Measurements from ENCODE around the gene ZDHHC14.

The ZDHHC14 gene

GRCh38 chr6:157677235-157677634 is 296.2 kb downstream of the ZDHHC14 start:
- H3K27ac ChIP-seq (ENCODE audit: low read depth, low read length): no peak overlapping the region
- no peak overlapping the region for H3K9ac ChIP-seq (ENCODE audit: low read length)

GRCh38 chr6:157679605-157680580 is 298.9 kb downstream of the ZDHHC14 start:
- Histone ChIP-seq H3K27ac (ENCODE audit: low read depth, low read length) (no peak overlapping the region), H3K9ac (ENCODE audit: low read length) (no peak overlapping the region), H3K36me3 (ENCODE audit: control insufficient read depth, insufficient read depth, low read length) (no peaks in the 10 kb centered on the region), H3K4me1 (ENCODE audit: control insufficient read depth, insufficient read depth, low read length) (no peaks in the 10 kb centered on the region), H3K27me3 (ENCODE audit: control insufficient read depth, insufficient read depth, low read length) (no peaks in the 10 kb centered on the region), H3K4me3 (ENCODE audit: low read length) (no peak overlapping the region)

More at GRCh38 chr6:157677235-157677634, 296.2 kb downstream of the ZDHHC14 start:
- no peak overlapping the region for H3K4me3 ChIP-seq (ENCODE audit: low read length)
- no peaks in the 10 kb centered on the region for H3K36me3 ChIP-seq (ENCODE audit: control insufficient read depth, insufficient read depth, low read length)
- H3K27me3 ChIP-seq (ENCODE audit: control insufficient read depth, insufficient read depth, low read length): no peaks in the 10 kb centered on the region
- no peaks in the 10 kb centered on the region for H3K4me1 ChIP-seq (ENCODE audit: control insufficient read depth, insufficient read depth, low read length)

- no peaks in the 10 kb centered on the region for H3K4me1 ChIP-seq (ENCODE audit: control insufficient read depth, insufficient read depth, low read length)
- H3K9ac ChIP-seq (ENCODE audit: low read length): no peak overlapping the region
- no peaks in the 10 kb centered on the region for H3K27me3 ChIP-seq (ENCODE audit: control insufficient read depth, insufficient read depth, low read length)
- no peak overlapping the region for H3K27ac ChIP-seq (ENCODE audit: low read depth, low read length)
- H3K4me3 ChIP-seq (ENCODE audit: low read length): no peak overlapping the region
- H3K36me3 ChIP-seq (ENCODE audit: control insufficient read depth, insufficient read depth, low read length): no peaks in the 10 kb centered on the region
Measured at GRCh38 chr6:157681041-157681650, 300.2 kb downstream of the ZDHHC14 start.

GRCh38 chr6:157682856-157683481 is 302.0 kb downstream of the ZDHHC14 start:
- no peak overlapping the region for H3K9ac ChIP-seq (ENCODE audit: low read length)
- H3K27me3 ChIP-seq (ENCODE audit: control insufficient read depth, insufficient read depth, low read length): no peaks in the 10 kb centered on the region
- H3K27ac ChIP-seq (ENCODE audit: low read depth, low read length): no peak overlapping the region
- no peaks in the 10 kb centered on the region for H3K36me3 ChIP-seq (ENCODE audit: control insufficient read depth, insufficient read depth, low read length)
- H3K4me3 ChIP-seq (ENCODE audit: low read length): no peak overlapping the region
- H3K4me1 ChIP-seq (ENCODE audit: control insufficient read depth, insufficient read depth, low read length): no peaks in the 10 kb centered on the region

- Histone ChIP-seq H3K27me3 (ENCODE audit: control insufficient read depth, insufficient read depth, low read length) (no peaks in the 10 kb centered on the region), H3K36me3 (ENCODE audit: control insufficient read depth, insufficient read depth, low read length) (no peaks in the 10 kb centered on the region), H3K4me3 (ENCODE audit: low read length) (no peak overlapping the region), H3K4me1 (ENCODE audit: control insufficient read depth, insufficient read depth, low read length) (no peaks in the 10 kb centered on the region), H3K9ac (ENCODE audit: low read length) (no peak overlapping the region), H3K27ac (ENCODE audit: low read depth, low read length) (no peak overlapping the region)
Measured at GRCh38 chr6:157683707-157684106, 302.7 kb downstream of the ZDHHC14 start.

- no peak overlapping the region for H3K4me3 ChIP-seq (ENCODE audit: low read length)
- no peaks in the 10 kb centered on the region for H3K36me3 ChIP-seq (ENCODE audit: control insufficient read depth, insufficient read depth, low read length)
- no peaks in the 10 kb centered on the region for H3K27me3 ChIP-seq (ENCODE audit: control insufficient read depth, insufficient read depth, low read length)
- H3K27ac ChIP-seq (ENCODE audit: low read depth, low read length): no peak overlapping the region
- H3K4me1 ChIP-seq (ENCODE audit: control insufficient read depth, insufficient read depth, low read length): no peaks in the 10 kb centered on the region
- H3K9ac ChIP-seq (ENCODE audit: low read length): no peak overlapping the region
Measured at GRCh38 chr6:157684620-157685299, 303.8 kb downstream of the ZDHHC14 start.

GRCh38 chr6:157685596-157686280 is 304.7 kb downstream of the ZDHHC14 start:
- Histone ChIP-seq H3K4me1 (ENCODE audit: control insufficient read depth, insufficient read depth, low read length) (no peaks in the 10 kb centered on the region), H3K27me3 (ENCODE audit: control insufficient read depth, insufficient read depth, low read length) (no peaks in the 10 kb centered on the region), H3K27ac (ENCODE audit: low read depth, low read length) (no peak overlapping the region), H3K36me3 (ENCODE audit: control insufficient read depth, insufficient read depth, low read length) (no peaks in the 10 kb centered on the region), H3K4me3 (ENCODE audit: low read length) (no peak overlapping the region), H3K9ac (ENCODE audit: low read length) (no peak overlapping the region)

GRCh38 chr6:157688275-157688959 is 307.4 kb downstream of the ZDHHC14 start:
- Histone ChIP-seq H3K4me1 (ENCODE audit: control insufficient read depth, insufficient read depth, low read length) (no peaks in the 10 kb centered on the region), H3K27ac (ENCODE audit: low read depth, low read length) (no peak overlapping the region), H3K4me3 (ENCODE audit: low read length) (no peak overlapping the region), H3K9ac (ENCODE audit: low read length) (no peak overlapping the region), H3K27me3 (ENCODE audit: control insufficient read depth, insufficient read depth, low read length) (no peaks in the 10 kb centered on the region), H3K36me3 (ENCODE audit: control insufficient read depth, insufficient read depth, low read length) (no peaks in the 10 kb centered on the region)

- H3K36me3 ChIP-seq (ENCODE audit: control insufficient read depth, insufficient read depth, low read length): no peaks in the 10 kb centered on the region
- no peaks in the 10 kb centered on the region for H3K4me1 ChIP-seq (ENCODE audit: control insufficient read depth, insufficient read depth, low read length)
- H3K27me3 ChIP-seq (ENCODE audit: control insufficient read depth, insufficient read depth, low read length): no peaks in the 10 kb centered on the region
- H3K4me3 ChIP-seq (ENCODE audit: low read length): no peak overlapping the region
- no peak overlapping the region for H3K27ac ChIP-seq (ENCODE audit: low read depth, low read length)
- no peak overlapping the region for H3K9ac ChIP-seq (ENCODE audit: low read length)
Measured at GRCh38 chr6:157688960-157689599, 308.1 kb downstream of the ZDHHC14 start.

GRCh38 chr6:157689875-157690274 is 308.9 kb downstream of the ZDHHC14 start:
- Histone ChIP-seq H3K27me3 (ENCODE audit: control insufficient read depth, insufficient read depth, low read length) (no peaks in the 10 kb centered on the region), H3K4me3 (ENCODE audit: low read length) (no peak overlapping the region), H3K27ac (ENCODE audit: low read depth, low read length) (no peak overlapping the region), H3K36me3 (ENCODE audit: control insufficient read depth, insufficient read depth, low read length) (no peaks in the 10 kb centered on the region), H3K9ac (ENCODE audit: low read length) (no peak overlapping the region), H3K4me1 (ENCODE audit: control insufficient read depth, insufficient read depth, low read length) (no peaks in the 10 kb centered on the region)
